Left lung (tissue), 10 donors: ENCODE data around the gene CCDC57. TPM values are rescaled to one million over a fixed set of nuclear protein-coding genes. Genes with fewer than 3 reads are reported as not detected.

Experiments used
- ATAC-seq: fragments of 200-7000 bp; cut with Tn5 transposase; one replicate; pipeline ENCODE4 v1.9.1; 2020; ENCODE audit warnings: moderate library complexity
- DNase-seq, 4 donors: peaks; one replicate each; pipeline ENCODE4 v3.0.0-alpha.2; 2013 to 2020
- H3K27ac ChIP-seq, 2 donors: fragments of 200-600 bp; sonication (generic) in 1 of 2; one replicate each; pipeline versions ENCODE4 v1.5.0 to v1.8.0; 2020 to 2021
- H3K27me3 ChIP-seq, 2 donors: fragments of 200-600 bp; sonication (generic) in 1 of 2; one replicate each; pipeline versions ENCODE4 v1.5.0 to v1.8.0; 2020 to 2021
- H3K36me3 ChIP-seq, 2 donors: fragments of 200-600 bp; sonication (generic) in 1 of 2; one replicate each; pipeline versions ENCODE4 v1.5.0 to v1.8.0; 2020 to 2021
- H3K4me1 ChIP-seq, 2 donors: fragments of 200-600 bp; one replicate each; pipeline ENCODE4 v1.8.0; 2021
- H3K4me3 ChIP-seq, 2 donors: fragments of 200-600 bp; sonication (generic) in 1 of 2; one replicate each; pipeline versions ENCODE4 v1.5.0 to v1.8.0; 2020 to 2021; ENCODE audit warnings: mild to moderate bottlenecking in 1 of 2
- H3K9me3 ChIP-seq, 2 donors: fragments of 200-600 bp; sonication (generic) in 1 of 2; one replicate each; pipeline versions ENCODE4 v1.5.0 to v1.8.0; 2020 to 2021
- CTCF ChIP-seq, 2 donors: fragments of 200-600 bp; sonication (generic) in 1 of 2; IDR thresholded peaks; one replicate each; pipeline versions ENCODE4 v1.5.0 to v1.8.0; 2021; ENCODE audit warnings: antibody characterized with exemption in 2 of 2
- intact Hi-C, 2 donors: fragments of 100-400 bp; cut with DNase I; formaldehyde crosslinking; loops; one replicate each; pipeline versions ENCODE4 v1.11.2 to v1.14.2; 2022
- polyA plus RNA-seq, 6 donors: library from polyadenylated mRNA; unstranded; fragments of 120-200 nt; gene quantifications; one replicate each; pipeline ENCODE4 v1.2.1, GENCODE V29; 2013; ENCODE audit not compliant: insufficient read length in 6 of 6
- total RNA-seq, 2 donors: library from RNA; stranded (reverse); fragmentation: NEBNext Ultra II Directional; extraction: Animal tissue kit (Norgen Biotek cat#: 25700); gene quantifications; one replicate each; pipeline ENCODE4 v1.2.1, GENCODE V29; 2021
- donor health status: DM: no; HTN: yes; CAD: no.
- donor health status: DM: no; HTN: no; CAD: no.

The CCDC57 gene
- total and polyA plus RNA-seq, 8 donors = 41.7 to 73.4 (median 59.8) TPM

- Histone ChIP-seq H3K36me3 (peaks cover 0 to 11% of the 10 kb centered on the region in 2 donors), H3K27me3 (no peaks in the 10 kb centered on the region), H3K4me3 (no peak overlapping the region), H3K27ac (peak overlapping the region; percentile 40 to 67), H3K9me3 (no peaks in the 10 kb centered on the region), H3K4me1 (peaks cover 0 to 9% of the 10 kb centered on the region in 2 donors)
- DNase-seq (peak in 1 of 4 donors; percentile 57), ATAC-seq (peak; percentile 81)
- intact Hi-C loops = no loop called here
- no peak for TF ChIP-seq CTCF (IDR thresholded peaks at IDR 0.05)
Measured at GRCh38 chr17:82118815-82119380, 93.7 kb downstream of the CCDC57 start.

GRCh38 chr17:82118168-82118814 lies 94.4 kb downstream of the CCDC57 start:
- ATAC-seq = peak; percentile 52
- no peaks in the 10 kb centered on the region for H3K9me3 ChIP-seq
- TF ChIP-seq CTCF (IDR thresholded peaks at IDR 0.05) = no peak
- H3K4me3 ChIP-seq = no peak overlapping the region
- no peaks in the 10 kb centered on the region for H3K27me3 ChIP-seq
- intact Hi-C loops = no loop called here
- peaks cover 0 to 9% of the 10 kb centered on the region in 2 donors for H3K4me1 ChIP-seq
- no peak for DNase-seq
- H3K27ac ChIP-seq = peak overlapping the region; percentile 40 to 67
- H3K36me3 ChIP-seq = peaks cover 0 to 11% of the 10 kb centered on the region in 2 donors

- Histone ChIP-seq H3K27ac (no peak overlapping the region), H3K4me3 (no peak overlapping the region), H3K27me3 (no peaks in the 10 kb centered on the region), H3K9me3 (no peaks in the 10 kb centered on the region), H3K4me1 (peaks cover 1 to 9% of the 10 kb centered on the region in 2 donors), H3K36me3 (peaks cover 0 to 11% of the 10 kb centered on the region in 2 donors)
- no peak for DNase-seq
- TF ChIP-seq CTCF (IDR thresholded peaks at IDR 0.05) = no peak
- intact Hi-C loops = no loop called here
- ATAC-seq = no peak
Measured at GRCh38 chr17:82117139-82118090, 95.2 kb downstream of the CCDC57 start.

GRCh38 chr17:82116246-82116645 lies 96.4 kb downstream of the CCDC57 start:
- DNase-seq = no peak
- Histone ChIP-seq H3K27me3 (no peaks in the 10 kb centered on the region), H3K4me3 (no peak overlapping the region), H3K27ac (no peak overlapping the region), H3K9me3 (no peaks in the 10 kb centered on the region), H3K4me1 (peaks cover 4 to 9% of the 10 kb centered on the region in 2 donors), H3K36me3 (peaks cover 0 to 8% of the 10 kb centered on the region in 2 donors)
- no peak for ATAC-seq
- no peak for TF ChIP-seq CTCF (IDR thresholded peaks at IDR 0.05)
- intact Hi-C loops = no loop called here

- no peak for TF ChIP-seq CTCF (IDR thresholded peaks at IDR 0.05)
- no peaks in the 10 kb centered on the region for H3K9me3 ChIP-seq
- H3K4me1 ChIP-seq = peaks cover 4 to 9% of the 10 kb centered on the region in 2 donors
- H3K27ac ChIP-seq = no peak overlapping the region
- no peak for ATAC-seq
- peaks cover 0 to 8% of the 10 kb centered on the region in 2 donors for H3K36me3 ChIP-seq
- no peaks in the 10 kb centered on the region for H3K27me3 ChIP-seq
- no peak for DNase-seq
- intact Hi-C loops = no loop called here
- H3K4me3 ChIP-seq = no peak overlapping the region
Measured at GRCh38 chr17:82114872-82115271, 97.8 kb downstream of the CCDC57 start.
